Keratinocyte (primary cell): ENCODE results near the gene TNPO1. TPM values are rescaled to one million over a fixed set of nuclear protein-coding genes. Genes with fewer than 3 reads are reported as not detected.

Experiments
- DNase-seq: peaks from one replicate; pipeline ENCODE4 v3.0.0-alpha.2; 2011; ENCODE audit warnings: low read depth, missing footprints, low spot score
- FAIRE-seq: peaks from 2 replicates; lab custom pipeline; 2011; peaks lifted over from hg19 to GRCh38; lab: Jason Lieb, UNC
- H2AFZ ChIP-seq: 2 replicates; pipeline ENCODE4 v1.6.0; 2012; ENCODE audit warnings: low read length, control low read depth, inconsistent platforms; ENCODE audit not compliant: control insufficient read depth
- H3K27ac ChIP-seq: 2 replicates; pipeline ENCODE4 v1.5.1; 2011; ENCODE audit warnings: low read length; ENCODE audit not compliant: control insufficient read depth, insufficient read depth
- H3K27me3 ChIP-seq: 3 replicates; pipeline ENCODE4 v1.6.0; 2011; ENCODE audit warnings: low read length; ENCODE audit not compliant: control insufficient read depth, insufficient read depth; ENCODE audit errors: extremely low read depth
- H3K36me3 ChIP-seq, 2 experiments: 2 replicates in 1 of 2; 3 replicates in 1 of 2; pipeline ENCODE4 v1.5.1; 2011; ENCODE audit warnings: low read length in 2 of 2, mild to moderate bottlenecking in 1 of 2; ENCODE audit not compliant: control insufficient read depth in 2 of 2, insufficient read depth in 2 of 2; ENCODE audit errors: extremely low read depth in 1 of 2
- H3K4me1 ChIP-seq: 3 replicates; pipeline ENCODE4 v1.5.1; 2011; ENCODE audit warnings: low read length; ENCODE audit not compliant: control insufficient read depth, insufficient read depth; ENCODE audit errors: extremely low read depth
- H3K4me2 ChIP-seq: 3 replicates; pipeline ENCODE4 v1.6.0; 2011; ENCODE audit warnings: low read depth, low read length; ENCODE audit not compliant: control insufficient read depth, insufficient read depth; ENCODE audit errors: extremely low read depth
- H3K4me3 ChIP-seq, 3 experiments: fragments of 200-600 bp in 1 of 3; sonication (generic) in 1 of 3; 2 replicates in 2 of 3; 3 replicates in 1 of 3; pipeline ENCODE4 v1.5.1; 2011 to 2016; ENCODE audit warnings: low read length in 3 of 3, mild to moderate bottlenecking in 3 of 3, control low read depth in 2 of 3, inconsistent platforms in 1 of 3, low read depth in 1 of 3, mixed read lengths in 1 of 3, mixed run types in 1 of 3, moderate library complexity in 1 of 3; ENCODE audit not compliant: control insufficient read depth in 2 of 3, insufficient read depth in 2 of 3; ENCODE audit errors: extremely low read depth in 1 of 3
- H3K79me2 ChIP-seq: 2 replicates; pipeline ENCODE4 v1.6.0; 2012; ENCODE audit warnings: low read length; ENCODE audit not compliant: control insufficient read depth, insufficient read depth
- H3K9ac ChIP-seq: 3 replicates; pipeline ENCODE4 v1.6.0; 2011; ENCODE audit warnings: low read length; ENCODE audit not compliant: control insufficient read depth, insufficient read depth; ENCODE audit errors: extremely low read depth
- H3K9me1 ChIP-seq: 3 replicates; pipeline ENCODE4 v1.6.0; 2011; ENCODE audit warnings: low read length; ENCODE audit not compliant: control insufficient read depth, insufficient read depth; ENCODE audit errors: extremely low read depth
- H3K9me3 ChIP-seq: 2 replicates; pipeline ENCODE4 v1.5.1; 2012; ENCODE audit warnings: low read depth, low read length; ENCODE audit not compliant: control insufficient read depth
- H4K20me1 ChIP-seq: 3 replicates; pipeline ENCODE4 v1.6.0; 2011; ENCODE audit warnings: low read length; ENCODE audit not compliant: control insufficient read depth, insufficient read depth; ENCODE audit errors: extremely low read depth
- CTCF ChIP-seq, 3 experiments: IDR thresholded peaks in 1 of 3; conservative IDR thresholded peaks in 1 of 3; optimal IDR thresholded peaks in 1 of 3; 2 replicates in 2 of 3; 3 replicates in 1 of 3; pipeline versions ENCODE3 to v1.5.1; 2011; ENCODE audit warnings: low read length in 3 of 3, mild to moderate bottlenecking in 3 of 3, moderate library complexity in 2 of 3, control low read depth in 1 of 3, inconsistent platforms in 1 of 3; ENCODE audit not compliant: insufficient read depth in 2 of 3; ENCODE audit errors: extremely low read depth in 1 of 3
- EZH2 ChIP-seq: IDR thresholded peaks from one replicate; pipeline ENCODE4 v1.6.1; 2012; ENCODE audit warnings: inconsistent platforms, mild to moderate bottlenecking, low read length, moderate library complexity
- dilution Hi-C: fragments of 300-500 bp; cut with MboI; formaldehyde crosslinking; loops from one replicate; pipeline ENCODE4 v1.7.0; 2020; ENCODE audit warnings: low sequenced_read_pairs; ENCODE audit not compliant: extremely low pct_ligation_motif_present
- polyA plus RNA-seq, 5 experiments: library from polyadenylated mRNA; depleted of rRNA in 3 of 5; stranded (reverse) in 3 of 5; stranded (forward) in 1 of 5; unstranded in 1 of 5; fragments of >200 nt; gene quantifications; 1 replicate in 1 of 5; 2 replicates in 3 of 5; 3 replicates in 1 of 5; pipeline versions ENCODE4 v1.2.1 to v1.2.3, GENCODE V29; 2011 to 2012; ENCODE audit warnings: missing spikeins in 2 of 5, low read depth in 1 of 5, low replicate concordance in 1 of 5

TNPO1 gene
- polyA plus RNA-seq, 1 donor (not counting 4 experiments of a cell fraction or from before 2014, with no cell fraction given): 123 TPM

DNA sequence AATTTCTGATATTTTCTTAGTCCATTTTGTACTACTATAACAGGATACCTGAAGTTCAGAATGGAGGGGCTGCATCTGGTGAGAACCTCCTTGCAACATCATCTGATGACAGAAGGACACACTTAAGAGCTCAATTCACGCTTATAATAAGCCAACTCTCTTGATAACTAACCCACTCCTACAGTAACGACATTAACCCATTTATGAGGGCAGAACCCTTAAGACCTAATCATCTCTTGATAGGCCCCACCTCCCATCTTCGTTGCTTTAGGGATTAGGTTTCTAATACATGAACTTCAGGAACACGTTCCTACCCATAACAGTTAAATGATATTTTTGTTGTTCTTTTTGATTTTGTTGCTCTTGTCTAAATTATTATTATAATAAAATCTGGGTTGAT lies 69.4 kb downstream of the TNPO1 start:
- DNase-seq (no peak), FAIRE-seq (no peak)
- dilution Hi-C loops: no loop called here
- Histone ChIP-seq H3K27ac (no peak overlapping the region), H4K20me1 (peaks cover 5% of the 10 kb centered on the region), H3K4me2 (no peak overlapping the region), H3K4me1 (no peaks in the 10 kb centered on the region), H3K4me3 (no peak overlapping the region), H3K9me3 (no peaks in the 10 kb centered on the region), H3K79me2 (peaks cover 23% of the 10 kb centered on the region), H3K36me3 (peaks cover 17 to 38% of the 10 kb centered on the region in 2 experiments), H3K9ac (no peak overlapping the region), H3K9me1 (no peaks in the 10 kb centered on the region), H3K27me3 (no peaks in the 10 kb centered on the region), H2AFZ (no peak overlapping the region)
- TF ChIP-seq EZH2 (no peak), CTCF (optimal IDR thresholded peaks at IDR 0.05 in 1 of 3, IDR thresholded peaks at IDR 0.05 in 1 of 3, conservative IDR thresholded peaks at IDR 0.05 in 1 of 3; ENCODE audit: extremely low read depth in 1 of 3, insufficient read depth in 2 of 3, low read length in 3 of 3) (no peak)

- no peak for TF ChIP-seq EZH2
- no peak for TF ChIP-seq CTCF (optimal IDR thresholded peaks at IDR 0.05 in 1 of 3, IDR thresholded peaks at IDR 0.05 in 1 of 3, conservative IDR thresholded peaks at IDR 0.05 in 1 of 3; ENCODE audit: extremely low read depth in 1 of 3, insufficient read depth in 2 of 3, low read length in 3 of 3)
- H4K20me1 ChIP-seq: peaks cover 5% of the 10 kb centered on the region
- no peak overlapping the region for H3K27ac ChIP-seq
- no peak for FAIRE-seq
- H3K9ac ChIP-seq: no peak overlapping the region
- no peaks in the 10 kb centered on the region for H3K27me3 ChIP-seq
- H3K9me3 ChIP-seq: no peaks in the 10 kb centered on the region
- dilution Hi-C loops: no loop called here
- peaks cover 20 to 38% of the 10 kb centered on the region in 2 experiments for H3K36me3 ChIP-seq
- H3K9me1 ChIP-seq: no peaks in the 10 kb centered on the region
- no peaks in the 10 kb centered on the region for H3K4me1 ChIP-seq
- no peak overlapping the region for H3K4me3 ChIP-seq
- DNase-seq: no peak
- no peak overlapping the region for H3K4me2 ChIP-seq
- H3K79me2 ChIP-seq: peaks cover 14% of the 10 kb centered on the region
- no peak overlapping the region for H2AFZ ChIP-seq
These were observed 72.1 kb downstream of the TNPO1 start for GRCh38 chr5:72888595-72888994.
